HG02642 (cell line): ENCODE measurements around the gene TP53AIP1.

Experiments
- ATAC-seq: cut with Tn5 transposase; IDR thresholded peaks from one replicate; pipeline ENCODE4 v1.9.1; 2021; ENCODE audit warnings: mild to moderate bottlenecking; ENCODE audit not compliant: unreplicated experiment, poor library complexity

The TP53AIP1 gene

GRCh38 chr11:128946648-128947047, 4.0 kb upstream of the TP53AIP1 start:
- no peak for ATAC-seq

- no peak for ATAC-seq
Observed at GRCh38 chr11:128943428-128943976, 831 bp upstream of the TP53AIP1 start.

GRCh38 chr11:128942272-128942612, 429 bp downstream of the TP53AIP1 start:
- ATAC-seq, result no peak

GRCh38 chr11:128941573-128942271, 949 bp downstream of the TP53AIP1 start:
- no peak for ATAC-seq

GRCh38 chr11:128941110-128941509, 1.6 kb downstream of the TP53AIP1 start:
- ATAC-seq, result no peak

- no peak for ATAC-seq
Observed at GRCh38 chr11:128940603-128941002, 2.1 kb downstream of the TP53AIP1 start.

GRCh38 chr11:128940156-128940555, 2.5 kb downstream of the TP53AIP1 start:
- no peak for ATAC-seq

- no peak for ATAC-seq
Observed at GRCh38 chr11:128939591-128939990, 3.1 kb downstream of the TP53AIP1 start.

GRCh38 chr11:128938156-128938885, 4.3 kb downstream of the TP53AIP1 start:
- no peak for ATAC-seq

GRCh38 chr11:128937480-128937879, 5.2 kb downstream of the TP53AIP1 start:
- ATAC-seq, result no peak

- no peak for ATAC-seq
Observed at GRCh38 chr11:128936606-128937251, 5.9 kb downstream of the TP53AIP1 start.

GRCh38 chr11:128934926-128935325, 7.7 kb downstream of the TP53AIP1 start:
- ATAC-seq, result no peak

GRCh38 chr11:128934351-128934750, 8.3 kb downstream of the TP53AIP1 start:
- no peak for ATAC-seq

- ATAC-seq, result no peak
Observed at GRCh38 chr11:128933481-128934178, 9.0 kb downstream of the TP53AIP1 start.

GRCh38 chr11:128931668-128932067, 11.0 kb downstream of the TP53AIP1 start:
- no peak for ATAC-seq

- no peak for ATAC-seq
Observed at GRCh38 chr11:128931066-128931465, 11.6 kb downstream of the TP53AIP1 start.

- ATAC-seq, result no peak
Observed at GRCh38 chr11:128929991-128930390, 12.7 kb downstream of the TP53AIP1 start.

GRCh38 chr11:128929468-128929867, 13.2 kb downstream of the TP53AIP1 start:
- ATAC-seq, result no peak

GRCh38 chr11:128928400-128928799, 14.3 kb downstream of the TP53AIP1 start:
- peak; percentile 94 for ATAC-seq

GRCh38 chr11:128927683-128928336, 14.9 kb downstream of the TP53AIP1 start:
- ATAC-seq, result no peak
